Spleen (tissue), 7 donors: ENCODE data around the gene CFAP97D1.

Source experiments
- CTCF ChIP-seq, 11 experiments: fragments of 200-600 bp in 7 of 11; fragments of 450-650 bp in 4 of 11; sonication (generic) in 4 of 11; IDR thresholded peaks in 8 of 11; conservative IDR thresholded peaks in 3 of 11; 1 replicate in 7 of 11; 2 replicates in 4 of 11; pipeline versions ENCODE4 v1.4.0 to v1.8.0; 2016 to 2021; ENCODE audit warnings: antibody characterized with exemption in 11 of 11, inconsistent platforms in 4 of 11, mild to moderate bottlenecking in 1 of 11
- POLR2A ChIP-seq, 3 donors: fragments of 450-650 bp; IDR thresholded peaks; one replicate each; pipeline ENCODE4 v1.5.1; 2017; ENCODE audit warnings: antibody characterized with exemption in 3 of 3, mild to moderate bottlenecking in 1 of 3
- POLR2AphosphoS5 ChIP-seq, 3 donors: sonication (generic); formaldehyde crosslinking; IDR thresholded peaks; one replicate each; pipeline ENCODE4 v1.5.1; 2017; ENCODE audit warnings: antibody characterized with exemption in 3 of 3
- donor health status: DM: no; HTN: no; CAD: no; lungs with moderate emphysema.
- donor health status: DM: no; HTN: no; CAD: no.
- donor health status: DM: no; HTN: no; CAD: no.

GRCh38 chr17:43818966-43819365, 38.7 kb downstream of the CFAP97D1 start:
- no peak for TF ChIP-seq CTCF (IDR thresholded peaks at IDR 0.05 in 8 of 11, conservative IDR thresholded peaks at IDR 0.05 in 3 of 11)
- TF ChIP-seq POLR2A (IDR thresholded peaks at IDR 0.05) = no peak
- no peak for TF ChIP-seq POLR2AphosphoS5 (IDR thresholded peaks at IDR 0.05)
